GM12872 (cell line): ENCODE measurements around the gene CDKN2AIP.

Experiments used
- CTCF ChIP-seq: IDR thresholded peaks from 3 replicates; pipeline ENCODE4 v1.5.1; 2011; ENCODE audit warnings: low read depth, mild to moderate bottlenecking, low read length, moderate library complexity; ENCODE audit not compliant: insufficient read depth

CDKN2AIP gene

GRCh38 chr4:183443655-183444213, 702 bp upstream of the CDKN2AIP start:
- no peak; the same call in 2 of the 3 replicates for TF ChIP-seq CTCF

- TF ChIP-seq CTCF = no peak
These were observed 627 bp downstream of the CDKN2AIP start for GRCh38 chr4:183445097-183445428.

GRCh38 chr4:183447646-183448045, 3.2 kb downstream of the CDKN2AIP start:
- no peak for TF ChIP-seq CTCF

- no peak for TF ChIP-seq CTCF
These were observed 4.0 kb downstream of the CDKN2AIP start for GRCh38 chr4:183448436-183448835.

- no peak for TF ChIP-seq CTCF
These were observed 4.9 kb downstream of the CDKN2AIP start for GRCh38 chr4:183449193-183449882.

GRCh38 chr4:183450108-183450507, 5.7 kb downstream of the CDKN2AIP start:
- no peak for TF ChIP-seq CTCF

- TF ChIP-seq CTCF = no peak
These were observed 11.2 kb downstream of the CDKN2AIP start for GRCh38 chr4:183455431-183456195.
